OCI-LY7 (cell line): ENCODE measurements around the gene PCDHA10. TPM values are rescaled to one million over a fixed set of nuclear protein-coding genes. Genes with fewer than 3 reads are reported as not detected.
"Not testable (repeated sequence)": the region's sequence is repeated elsewhere in the genome, so short reads cannot be mapped to it uniquely, and the experiment has no call there.

Experiments used
- Bru-seq: library from RNA; stranded (reverse); fragments of 400-500 nt; gene quantifications from one replicate; lab custom pipeline; 2021; lab: Mats Ljungman, UMichigan
- BruChase-seq, 2 experiments: library from RNA; stranded (reverse); fragments of 400-500 nt; gene quantifications; one replicate each; lab custom pipeline; 2021; lab: Mats Ljungman, UMichigan
- BruUV-seq: library from RNA; stranded (reverse); fragments of 400-500 nt; replicated peaks from 2 replicates; lab custom pipeline; 2021; lab: Mats Ljungman, UMichigan
- CTCF ChIA-PET: fragments of 300-600 bp; sonication (Branson Sonifier 250); formaldehyde crosslinking; loops from one replicate; lab custom pipeline; 2022; ENCODE audit warnings: antibody characterized with exemption; ENCODE audit not compliant: unreplicated experiment; lab: Charles Lee
- POLR2A ChIA-PET: fragments of 300-600 bp; sonication (Branson Sonifier 250); formaldehyde crosslinking; loops from one replicate; lab custom pipeline; 2022; ENCODE audit warnings: antibody characterized with exemption; lab: Charles Lee
- DNase-seq: peaks from one replicate; pipeline ENCODE4 v3.0.0-alpha.2; 2015; ENCODE audit warnings: low spot score
- H2AFZ ChIP-seq: fragments of 200-600 bp; sonication (generic), shearing (Covaris generic); 2 replicates; pipeline ENCODE4 v1.6.1; 2014; ENCODE audit warnings: mild to moderate bottlenecking, antibody characterized with exemption, low read length, moderate library complexity
- H3K27ac ChIP-seq: fragments of 200-600 bp; sonication (generic); 2 replicates; pipeline ENCODE4 v1.5.1; 2014; ENCODE audit warnings: mixed run types, low read depth, mild to moderate bottlenecking, moderate library complexity, low read length, inconsistent platforms; ENCODE audit not compliant: poor library complexity, severe bottlenecking
- H3K36me3 ChIP-seq: fragments of 200-600 bp; sonication (generic); 2 replicates; pipeline ENCODE4 v1.6.1; 2014; ENCODE audit warnings: mild to moderate bottlenecking, antibody characterized with exemption, low read length, moderate library complexity, mixed read lengths; ENCODE audit not compliant: insufficient read depth
- H3K4me1 ChIP-seq: fragments of 200-600 bp; sonication (generic); 2 replicates; pipeline ENCODE4 v1.5.1; 2014; ENCODE audit warnings: mild to moderate bottlenecking, low read length; ENCODE audit not compliant: insufficient read depth, poor library complexity, severe bottlenecking
- H3K4me2 ChIP-seq: fragments of 200-600 bp; sonication (generic); 2 replicates; pipeline ENCODE4 v1.6.1; 2014; ENCODE audit warnings: mild to moderate bottlenecking, low read length
- H3K4me3 ChIP-seq: fragments of 200-600 bp; sonication (generic); 2 replicates; pipeline ENCODE4 v1.5.1; 2014; ENCODE audit warnings: mild to moderate bottlenecking, low read depth, low read length; ENCODE audit not compliant: poor library complexity, severe bottlenecking
- H3K79me2 ChIP-seq: fragments of 200-600 bp; sonication (generic); 2 replicates; pipeline ENCODE4 v1.6.1; 2016; ENCODE audit warnings: low read depth, mild to moderate bottlenecking, low read length, moderate library complexity, mixed read lengths; ENCODE audit not compliant: insufficient read depth
- H3K9me2 ChIP-seq: fragments of 200-600 bp; sonication (generic); 2 replicates; pipeline ENCODE4 v1.6.1; 2016; ENCODE audit warnings: mild to moderate bottlenecking, low read length, mixed read lengths; ENCODE audit not compliant: insufficient read depth
- H3K9me3 ChIP-seq: fragments of 200-600 bp; sonication (generic); 2 replicates; pipeline ENCODE4 v1.6.1; 2014; ENCODE audit warnings: mild to moderate bottlenecking, mixed run types, low read length, mixed read lengths
- H4K20me1 ChIP-seq: fragments of 200-600 bp; sonication (generic); 2 replicates; pipeline ENCODE4 v1.6.1; 2014; ENCODE audit warnings: mild to moderate bottlenecking, antibody characterized with exemption, low read length, moderate library complexity, mixed read lengths; ENCODE audit not compliant: insufficient read depth
- EZH2phosphoT487 ChIP-seq: fragments of 200-600 bp; sonication (generic); IDR thresholded peaks from 2 replicates; pipeline ENCODE4 v1.6.1; 2018; ENCODE audit warnings: low read depth, borderline replicate concordance, mild to moderate bottlenecking, mixed run types, antibody characterized with exemption, low read length, moderate library complexity, mixed read lengths
- intact Hi-C: fragments of 100-400 bp; cut with micrococcal nuclease; formaldehyde crosslinking; loops from one replicate; pipeline ENCODE4 v1.10.0; 2022; ENCODE audit not compliant: unreplicated experiment
- long read RNA-seq: library from polyadenylated mRNA; stranded (forward); transcript quantifications from one replicate; pipeline ENCODE4 v2.0.0, GENCODE V29; 2022
- total RNA-seq, 2 experiments: library from RNA; depleted of rRNA in 1 of 2; stranded (reverse); fragments of >200 nt in 1 of 2; shearing (Covaris generic) in 1 of 2; gene quantifications; 2 replicates each; pipeline ENCODE4 v1.2.3, GENCODE V29; 2014 to 2022
- TF ChIP-seq, protein P1 (sequence below): fragments of 200-600 bp; sonication (generic); conservative IDR thresholded peaks from 2 replicates; pipeline ENCODE4 v1.5.1; 2014; ENCODE audit warnings: mild to moderate bottlenecking, antibody characterized with exemption, low read length, moderate library complexity, mixed read lengths

The PCDHA10 gene
- not detected in 2 replicates for total RNA-seq (2014; rRNA removed; shearing (Covaris generic))
- not detected in 2 replicates for total RNA-seq (2022)
- not detected for Bru-seq, nascent RNA
- BruChase-seq, experiment 1, labeled RNA remaining after a 6-hour chase: not detected
- BruChase-seq, experiment 2, labeled RNA remaining after a 2-hour chase: not detected
- long read RNA-seq: 0 reads

- Histone ChIP-seq H3K4me2 (no peak within 1 kb of the TSS), H3K9me3 (no peaks in the 10 kb centered on the region), H2AFZ (no peak within 1 kb of the TSS), H3K4me3 (no peak within 1 kb of the TSS), H3K9me2 (no peaks in the 10 kb centered on the region), H3K4me1 (no peaks in the 10 kb centered on the region), H3K36me3 (no peaks in the 10 kb centered on the region), H3K79me2 (no peaks in the 10 kb centered on the region), H3K27ac (no peak within 1 kb of the TSS), H4K20me1 (no peaks in the 10 kb centered on the region)
- no TSS peak for BruUV-seq
- POLR2A ChIA-PET: no interaction called here
- CTCF ChIA-PET: no interaction called here
- no peak for TF ChIP-seq EZH2phosphoT487
- TF ChIP-seq, protein P1, sequence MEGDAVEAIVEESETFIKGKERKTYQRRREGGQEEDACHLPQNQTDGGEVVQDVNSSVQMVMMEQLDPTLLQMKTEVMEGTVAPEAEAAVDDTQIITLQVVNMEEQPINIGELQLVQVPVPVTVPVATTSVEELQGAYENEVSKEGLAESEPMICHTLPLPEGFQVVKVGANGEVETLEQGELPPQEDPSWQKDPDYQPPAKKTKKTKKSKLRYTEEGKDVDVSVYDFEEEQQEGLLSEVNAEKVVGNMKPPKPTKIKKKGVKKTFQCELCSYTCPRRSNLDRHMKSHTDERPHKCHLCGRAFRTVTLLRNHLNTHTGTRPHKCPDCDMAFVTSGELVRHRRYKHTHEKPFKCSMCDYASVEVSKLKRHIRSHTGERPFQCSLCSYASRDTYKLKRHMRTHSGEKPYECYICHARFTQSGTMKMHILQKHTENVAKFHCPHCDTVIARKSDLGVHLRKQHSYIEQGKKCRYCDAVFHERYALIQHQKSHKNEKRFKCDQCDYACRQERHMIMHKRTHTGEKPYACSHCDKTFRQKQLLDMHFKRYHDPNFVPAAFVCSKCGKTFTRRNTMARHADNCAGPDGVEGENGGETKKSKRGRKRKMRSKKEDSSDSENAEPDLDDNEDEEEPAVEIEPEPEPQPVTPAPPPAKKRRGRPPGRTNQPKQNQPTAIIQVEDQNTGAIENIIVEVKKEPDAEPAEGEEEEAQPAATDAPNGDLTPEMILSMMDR: peak; percentile 68
- intact Hi-C loops: no loop called here
- DNase-seq: peak; percentile 18
Measured at GRCh38 chr5:140855772-140856674, at the start of gene PCDHA10. TSS of gene PCDHA10 (plus strand) at chr5:140855897. CDS start at chr5:140856049, 152 bp downstream.

DNA sequence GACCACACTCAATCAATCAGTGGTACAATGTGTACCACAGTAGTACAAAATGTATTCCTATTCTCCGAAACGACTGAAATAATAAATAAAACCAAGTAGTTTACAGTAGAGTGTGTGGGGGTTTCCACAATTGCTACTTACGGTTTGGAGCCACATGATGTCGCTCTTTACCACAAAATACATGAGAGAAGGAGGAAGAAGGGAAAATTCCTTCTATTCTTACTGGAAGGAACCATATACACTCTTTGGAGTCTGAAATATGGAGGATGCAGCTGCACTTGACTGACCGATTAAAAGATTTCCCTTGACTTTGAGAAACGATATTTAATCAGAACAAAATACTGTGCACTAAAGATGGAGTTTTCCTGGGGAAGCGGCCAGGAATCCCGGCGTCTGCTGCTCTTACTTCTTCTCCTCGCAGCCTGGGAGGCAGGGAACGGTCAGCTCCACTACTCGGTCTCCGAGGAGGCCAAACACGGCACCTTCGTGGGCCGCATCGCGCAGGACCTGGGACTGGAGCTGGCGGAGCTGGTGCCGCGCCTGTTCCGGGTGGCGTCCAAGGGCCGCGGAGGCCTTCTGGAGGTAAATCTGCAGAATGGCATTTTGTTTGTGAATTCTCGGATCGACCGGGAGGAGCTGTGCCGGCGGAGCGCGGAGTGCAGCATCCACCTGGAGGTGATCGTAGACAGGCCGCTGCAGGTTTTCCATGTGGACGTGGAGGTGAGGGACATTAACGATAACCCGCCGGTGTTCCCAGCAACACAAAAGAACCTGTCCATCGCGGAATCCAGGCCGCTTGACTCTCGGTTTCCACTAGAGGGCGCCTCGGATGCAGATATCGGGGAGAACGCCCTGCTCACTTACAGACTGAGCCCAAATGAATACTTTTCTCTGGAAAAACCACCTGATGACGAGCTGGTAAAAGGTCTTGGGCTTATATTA lies 48.6 kb upstream of the PCDHA10 start, which contains the start of gene PCDHA4:
TSS of gene PCDHA4 (plus strand) at position 235 of the 942 bp plus-strand sequence.
- TF ChIP-seq EZH2phosphoT487: no peak
- TF ChIP-seq, protein P1: peak; percentile 67
- intact Hi-C loops: no loop called here
- no peaks in the 10 kb centered on the region for H3K79me2 ChIP-seq
- ChIA-PET POLR2A (interaction anchor here (0.5 kb wide), 1 partner anchor 238 kb away, joined by 6 read pairs; no protein-coding TSS in a partner anchor), CTCF (no interaction called here)
- H4K20me1 ChIP-seq: no peaks in the 10 kb centered on the region
- no peak within 1 kb of the TSS for H3K4me2 ChIP-seq
- H3K4me3 ChIP-seq: no peak within 1 kb of the TSS
- H3K27ac ChIP-seq: no peak within 1 kb of the TSS
- H2AFZ ChIP-seq: no peak within 1 kb of the TSS
- H3K36me3 ChIP-seq: no peaks in the 10 kb centered on the region
- no peaks in the 10 kb centered on the region for H3K4me1 ChIP-seq
- no peaks in the 10 kb centered on the region for H3K9me2 ChIP-seq
- no peaks in the 10 kb centered on the region for H3K9me3 ChIP-seq
- no TSS peak for BruUV-seq
- no peak for DNase-seq

DNA sequence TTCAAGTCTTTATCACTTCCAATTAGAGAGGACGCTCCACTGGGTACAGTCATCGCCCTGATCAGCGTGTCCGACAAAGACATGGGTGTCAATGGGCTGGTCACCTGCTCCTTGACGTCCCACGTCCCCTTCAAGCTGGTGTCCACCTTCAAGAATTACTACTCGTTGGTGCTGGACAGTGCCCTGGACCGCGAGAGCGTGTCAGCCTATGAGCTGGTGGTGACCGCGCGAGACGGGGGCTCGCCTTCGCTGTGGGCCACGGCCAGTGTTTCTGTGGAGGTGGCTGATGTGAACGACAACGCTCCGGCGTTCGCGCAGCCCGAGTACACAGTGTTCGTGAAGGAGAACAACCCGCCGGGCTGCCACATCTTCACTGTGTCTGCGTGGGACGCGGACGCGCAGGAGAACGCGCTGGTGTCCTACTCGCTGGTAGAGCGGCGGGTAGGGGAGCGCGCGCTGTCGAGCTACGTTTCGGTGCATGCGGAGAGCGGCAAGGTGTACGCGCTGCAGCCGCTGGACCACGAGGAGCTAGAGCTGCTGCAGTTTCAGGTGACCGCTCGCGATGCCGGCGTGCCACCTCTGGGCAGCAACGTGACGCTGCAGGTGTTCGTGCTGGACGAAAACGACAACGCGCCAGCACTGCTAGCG lies 47.3 kb upstream of the PCDHA10 start:
- H3K4me2 ChIP-seq, H3K9me2 ChIP-seq, H3K36me3 ChIP-seq, H3K27ac ChIP-seq, POLR2A ChIA-PET, H2AFZ ChIP-seq, H3K4me1 ChIP-seq, BruUV-seq, H3K4me3 ChIP-seq, DNase-seq, H4K20me1 ChIP-seq, CTCF ChIA-PET, H3K79me2 ChIP-seq, H3K9me3 ChIP-seq, intact Hi-C loops: not testable (repeated sequence)
